G401.6 (cell line): Measurements from ENCODE around the gene SRP68.

ENCODE experiments used
- FAIRE-seq: peaks from 2 replicates; lab custom pipeline; 2012; peaks lifted over from hg19 to GRCh38; lab: Jason Lieb, UNC

Gene SRP68

DNA sequence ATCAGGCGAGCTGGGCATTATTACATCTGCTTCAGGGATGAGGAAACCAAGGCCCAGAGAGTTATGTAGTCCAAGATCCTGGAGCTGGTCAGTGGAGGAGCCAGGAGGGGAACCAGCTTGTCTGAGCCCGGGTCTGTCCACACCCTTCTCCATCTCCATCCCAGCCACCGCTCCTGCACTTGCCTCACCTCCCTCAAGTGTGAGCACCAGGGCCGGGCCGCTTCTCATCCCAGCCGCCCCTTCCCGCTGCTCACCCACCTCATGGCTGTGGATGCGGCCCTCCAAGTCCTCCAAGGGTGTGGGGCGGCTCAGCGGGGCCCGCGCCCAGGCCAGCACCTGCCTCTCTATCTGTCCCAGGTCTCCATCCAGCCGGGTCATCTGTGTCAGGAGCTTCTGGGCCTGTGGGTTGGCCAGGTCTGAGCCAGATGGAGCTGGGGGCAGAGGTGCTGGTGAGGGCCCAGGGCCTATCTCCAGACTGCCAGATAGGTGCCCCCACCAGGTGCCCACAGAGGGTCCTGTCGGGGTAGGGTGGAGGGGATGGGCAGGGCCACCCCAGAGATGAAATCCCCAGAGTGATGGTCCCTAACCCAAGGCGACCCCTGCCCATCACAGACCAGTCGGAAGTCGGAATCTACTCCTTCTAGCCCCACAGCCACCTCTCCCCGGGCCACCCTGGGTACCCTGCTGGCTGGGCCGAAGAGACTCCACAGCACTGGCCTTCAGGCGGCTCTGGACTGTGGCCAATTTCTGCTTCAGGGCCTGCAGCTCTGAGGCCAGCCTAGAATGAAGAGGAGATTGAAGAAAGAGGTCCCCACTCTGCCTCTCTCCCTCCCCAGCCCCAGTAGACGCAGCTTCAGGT, 54.6 kb downstream of the SRP68 start:
- no peak for FAIRE-seq

DNA sequence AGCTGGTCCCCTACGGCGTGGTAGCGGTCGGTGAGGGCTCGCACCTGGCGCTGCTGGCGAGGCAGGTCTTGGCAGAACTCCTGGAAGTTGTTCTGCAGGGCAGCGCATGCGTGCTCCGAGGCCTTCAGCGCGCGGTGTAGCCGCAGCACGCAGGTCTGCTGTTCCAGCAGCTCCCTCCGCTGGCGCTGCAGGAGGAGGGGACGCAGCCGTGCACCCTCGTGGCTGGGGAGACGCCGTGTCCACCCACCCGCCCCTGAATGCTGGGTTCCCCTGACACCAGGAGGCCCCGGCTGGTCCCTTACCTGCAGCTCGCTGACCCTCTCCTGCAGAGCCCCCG, 57.4 kb downstream of the SRP68 start:
- FAIRE-seq, result no peak

DNA sequence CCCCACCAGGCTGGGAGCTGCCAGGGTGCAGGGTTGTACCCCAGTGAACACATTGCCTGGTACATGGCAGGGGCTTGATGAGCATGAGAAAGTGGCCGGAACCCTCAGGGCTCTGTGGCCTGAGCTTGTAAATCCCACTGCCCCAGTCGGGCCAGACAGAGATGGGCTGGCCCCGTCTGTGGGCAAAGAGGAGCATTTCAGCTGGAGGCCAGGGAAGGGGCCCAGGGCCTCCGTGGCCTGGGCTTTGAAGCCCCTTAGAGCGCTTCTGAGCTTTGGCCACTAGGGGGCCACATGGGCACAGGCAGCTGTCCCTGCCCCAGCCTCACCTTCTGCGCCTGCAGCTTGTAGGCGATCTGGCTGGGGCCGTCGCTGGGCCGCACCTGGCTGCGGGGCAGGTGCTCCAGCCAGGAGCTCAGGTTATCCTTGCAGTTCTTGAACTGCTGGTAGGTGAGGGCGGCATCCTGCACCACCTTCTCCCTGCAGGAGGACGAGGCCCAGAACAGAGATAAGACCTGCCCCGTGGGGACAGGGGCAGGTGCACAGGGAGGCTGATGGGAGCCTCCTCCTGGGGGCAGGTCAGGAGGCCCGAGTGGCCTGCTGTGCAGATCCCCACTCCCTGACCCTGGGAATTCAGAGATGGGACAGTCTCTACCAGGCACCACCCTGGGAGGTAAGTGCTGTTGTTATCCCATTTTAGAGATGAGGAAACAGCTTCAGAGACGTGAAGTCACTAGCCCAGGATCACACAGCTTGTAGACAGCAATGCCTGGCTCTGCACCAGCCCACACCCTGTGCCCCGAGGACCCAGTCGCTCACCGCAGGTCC, 58.0 kb downstream of the SRP68 start:
- no peak for FAIRE-seq

DNA sequence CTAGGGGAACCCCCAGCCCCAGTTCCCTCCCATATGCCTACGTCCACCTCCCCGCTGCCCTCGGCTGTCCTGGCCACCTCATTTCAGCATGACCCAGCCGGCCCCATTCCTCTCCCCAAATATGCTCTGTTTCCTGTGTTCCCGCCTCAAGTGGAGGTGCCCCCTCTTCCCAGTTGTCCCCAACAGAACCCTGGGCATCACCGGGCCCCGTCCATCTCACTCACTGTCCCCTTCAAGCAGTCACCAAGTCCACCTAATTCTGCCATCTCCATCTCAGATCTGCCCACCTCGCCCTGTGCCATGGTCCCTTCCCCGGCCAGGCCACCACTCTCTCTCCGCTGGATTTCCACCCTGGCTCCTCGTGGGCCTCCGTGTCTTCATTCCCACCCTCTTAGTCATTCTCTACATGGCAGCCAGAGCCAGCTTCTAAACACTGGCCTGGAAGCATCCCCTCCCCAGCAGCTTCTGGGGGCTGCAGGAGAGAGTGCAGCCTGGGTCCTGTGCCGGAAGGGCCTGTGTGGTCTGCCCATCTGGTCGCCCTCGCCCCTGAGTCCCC, 58.9 kb downstream of the SRP68 start:
- no peak for FAIRE-seq

DNA sequence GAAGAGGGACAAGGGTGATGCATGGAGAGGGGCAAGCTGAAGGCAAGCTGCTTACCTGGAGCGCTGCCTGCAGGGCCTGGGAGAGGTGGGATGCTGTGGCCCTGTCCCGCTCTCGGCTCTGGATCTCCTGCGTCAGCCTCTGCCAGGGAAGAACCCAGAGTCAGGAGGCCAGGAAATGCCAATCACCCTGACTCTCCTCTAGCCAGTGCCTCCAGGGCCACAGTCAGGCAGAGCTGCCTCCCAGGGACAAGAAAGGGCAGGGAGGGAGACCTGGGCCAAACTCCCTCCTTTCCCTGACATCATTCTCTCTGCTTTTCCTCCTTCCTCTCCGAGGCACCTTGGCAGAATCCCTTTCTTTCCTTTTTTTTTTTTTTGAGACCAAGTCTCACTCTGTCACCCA, 60.4 kb downstream of the SRP68 start:
- FAIRE-seq, result no peak

DNA sequence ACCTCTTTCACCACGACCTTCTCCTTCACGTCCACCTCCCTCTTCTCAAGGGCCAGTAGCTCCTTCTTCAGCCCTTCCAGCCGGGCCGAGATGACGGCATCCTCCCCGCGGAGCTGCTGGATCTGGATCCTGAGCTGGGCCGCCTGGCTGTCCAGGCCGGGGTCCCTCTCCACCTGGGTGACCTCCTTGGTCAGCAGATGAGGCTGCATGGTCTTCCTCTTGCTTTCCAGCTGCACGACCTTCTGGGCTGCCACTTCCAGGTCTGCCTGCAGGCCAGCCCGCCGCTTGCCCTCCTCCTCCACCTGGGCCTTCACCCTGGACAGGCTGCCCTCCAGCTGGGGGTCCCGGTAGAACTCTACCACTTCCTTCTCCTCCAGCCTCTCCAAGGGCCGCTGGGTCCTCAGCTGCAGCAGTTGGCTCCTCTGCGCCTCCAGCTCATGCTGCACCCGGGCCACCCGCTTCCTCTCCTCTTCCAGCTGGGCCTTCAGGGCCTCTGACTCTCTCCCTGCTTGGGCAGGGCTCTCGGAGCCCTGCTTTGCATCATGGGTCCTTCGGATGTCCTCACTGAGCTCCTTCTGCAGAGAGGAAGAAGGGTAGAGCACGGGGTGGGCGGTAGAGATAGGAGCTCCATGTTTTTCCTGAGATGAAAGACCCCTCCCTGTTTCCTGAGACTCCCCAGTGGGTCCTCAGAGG, 62.2 kb downstream of the SRP68 start:
- FAIRE-seq, result no peak

DNA sequence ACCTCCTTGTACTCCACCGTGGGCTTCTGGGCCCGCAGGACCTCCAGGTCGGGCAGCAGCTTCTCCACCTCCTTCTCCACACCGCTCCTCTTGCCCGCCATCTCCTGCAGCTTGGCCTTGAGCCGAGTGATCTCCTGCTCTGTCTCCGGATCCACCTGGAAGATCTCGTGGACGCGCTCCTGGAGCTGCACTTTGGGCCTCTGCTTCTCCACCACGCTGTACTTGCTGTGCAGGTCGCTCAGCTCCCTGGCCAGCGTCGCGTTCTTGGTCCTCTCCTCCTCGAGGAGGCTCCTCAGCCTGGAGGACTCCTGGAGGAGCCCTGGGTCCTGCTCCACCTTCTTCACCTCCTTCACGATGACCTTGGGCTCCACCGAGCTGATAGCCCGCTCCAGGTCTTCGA, 62.9 kb downstream of the SRP68 start:
- no peak for FAIRE-seq

DNA sequence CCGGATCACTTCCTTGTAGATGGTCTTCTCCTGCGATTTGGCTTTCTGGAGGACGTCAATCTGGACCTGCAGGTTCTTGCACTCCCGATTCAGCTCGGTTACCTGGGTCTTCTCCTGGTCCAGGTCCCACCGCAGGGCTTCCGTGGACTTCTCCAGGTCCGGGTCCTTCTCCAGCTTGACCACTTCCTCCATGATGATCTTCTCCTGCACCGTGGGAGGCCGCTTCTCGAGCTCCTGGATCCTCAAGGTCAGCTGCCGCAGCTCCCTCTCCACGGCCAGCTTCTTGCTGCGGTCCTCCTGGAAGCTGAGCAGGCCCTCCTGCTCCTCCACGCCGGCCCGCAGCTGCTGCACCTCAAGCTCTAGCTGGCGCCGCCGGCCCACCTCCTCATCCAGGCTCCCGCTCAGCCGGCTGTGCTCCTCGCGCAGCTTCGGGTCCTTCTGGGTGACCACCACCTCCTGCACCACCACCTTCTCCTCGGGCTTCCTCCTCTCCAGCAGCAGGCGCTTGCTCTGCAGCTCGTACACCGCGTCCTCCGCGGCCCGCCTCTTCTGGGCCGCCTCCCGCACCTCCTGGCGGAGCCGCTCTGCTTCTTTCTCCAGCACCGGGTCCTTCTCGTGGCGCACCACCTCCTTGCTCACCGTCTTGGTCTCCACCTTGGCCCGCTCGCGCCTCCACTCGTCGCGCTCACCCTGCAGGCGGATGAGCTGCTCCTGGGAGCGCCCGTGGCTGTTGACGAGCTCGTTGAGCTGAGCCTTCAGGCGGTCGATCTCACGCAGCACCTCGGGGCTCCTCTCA, 63.5 kb downstream of the SRP68 start:
- no peak for FAIRE-seq

DNA sequence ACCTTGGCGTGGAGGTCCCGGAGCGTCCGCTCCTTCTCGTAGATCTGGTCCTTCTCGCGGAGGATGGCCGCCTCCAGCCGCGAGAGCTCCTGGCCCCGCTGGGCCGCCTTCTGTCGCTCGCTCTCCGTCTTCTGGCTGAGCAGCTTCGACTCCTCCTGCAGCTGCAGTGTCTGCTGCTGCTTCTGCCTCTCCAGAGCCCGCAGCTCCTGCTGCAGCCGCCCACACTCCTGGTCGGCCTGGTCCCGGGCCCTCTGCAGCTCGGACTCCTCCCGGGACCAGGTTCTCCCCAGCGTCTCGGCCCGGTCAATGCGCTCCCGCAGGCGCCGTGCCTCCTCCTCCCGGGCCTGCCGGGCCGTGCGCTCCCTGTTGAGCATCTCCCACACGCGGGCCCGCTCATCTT, 64.1 kb downstream of the SRP68 start:
- no peak for FAIRE-seq

DNA sequence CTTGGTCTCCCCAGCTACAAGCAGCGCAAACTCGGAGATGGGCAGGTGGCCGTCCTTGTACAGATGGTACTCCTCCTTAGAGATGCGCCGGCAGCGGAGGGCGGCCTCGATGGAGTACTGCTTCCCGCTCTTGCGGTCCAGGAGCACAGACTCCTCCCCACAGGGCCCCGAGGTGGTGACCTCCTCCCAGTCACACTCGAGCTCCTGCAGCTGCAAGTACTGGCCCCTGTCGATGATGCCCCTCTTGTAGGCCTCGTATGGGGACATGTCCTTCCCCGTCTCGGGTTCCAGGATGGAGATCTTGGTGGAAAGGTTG, 64.5 kb downstream of the SRP68 start:
- FAIRE-seq, result no peak

DNA sequence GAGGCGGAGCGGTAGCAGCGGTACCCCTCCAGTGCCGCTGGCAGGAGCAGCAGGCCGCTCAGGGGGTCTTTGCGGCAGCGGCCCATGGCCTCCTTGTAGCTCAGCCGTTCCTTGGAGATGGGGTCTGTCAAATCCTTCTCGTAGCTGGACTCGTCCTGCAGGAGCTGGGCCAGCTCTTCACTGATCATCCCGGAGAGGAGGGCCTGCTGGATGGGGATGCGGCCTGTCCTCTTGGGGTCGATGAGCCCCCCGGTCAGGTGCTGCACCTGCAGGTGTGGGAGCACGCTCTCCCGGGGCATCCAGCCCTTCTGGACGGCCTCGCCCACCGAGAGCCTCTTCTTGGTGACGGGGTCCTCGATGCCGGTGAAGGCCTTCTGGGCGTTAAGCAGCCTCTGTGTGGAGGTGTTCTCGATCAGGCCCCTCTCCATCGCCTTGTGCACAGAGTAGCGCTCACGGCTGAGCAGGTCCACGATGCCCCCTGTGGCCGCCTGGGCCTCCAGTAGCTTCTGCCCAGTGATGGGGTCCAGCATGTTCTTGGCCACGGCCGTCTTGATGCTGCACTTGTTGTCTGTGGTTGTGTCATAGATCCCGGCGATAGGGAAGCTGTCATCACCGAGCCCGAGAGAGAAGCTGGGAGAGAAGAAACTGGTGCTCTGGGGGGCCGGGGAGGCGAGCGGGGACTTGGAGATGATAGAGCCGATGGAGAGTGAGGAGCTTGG, 65.0 kb downstream of the SRP68 start:
- FAIRE-seq, result no peak

DNA sequence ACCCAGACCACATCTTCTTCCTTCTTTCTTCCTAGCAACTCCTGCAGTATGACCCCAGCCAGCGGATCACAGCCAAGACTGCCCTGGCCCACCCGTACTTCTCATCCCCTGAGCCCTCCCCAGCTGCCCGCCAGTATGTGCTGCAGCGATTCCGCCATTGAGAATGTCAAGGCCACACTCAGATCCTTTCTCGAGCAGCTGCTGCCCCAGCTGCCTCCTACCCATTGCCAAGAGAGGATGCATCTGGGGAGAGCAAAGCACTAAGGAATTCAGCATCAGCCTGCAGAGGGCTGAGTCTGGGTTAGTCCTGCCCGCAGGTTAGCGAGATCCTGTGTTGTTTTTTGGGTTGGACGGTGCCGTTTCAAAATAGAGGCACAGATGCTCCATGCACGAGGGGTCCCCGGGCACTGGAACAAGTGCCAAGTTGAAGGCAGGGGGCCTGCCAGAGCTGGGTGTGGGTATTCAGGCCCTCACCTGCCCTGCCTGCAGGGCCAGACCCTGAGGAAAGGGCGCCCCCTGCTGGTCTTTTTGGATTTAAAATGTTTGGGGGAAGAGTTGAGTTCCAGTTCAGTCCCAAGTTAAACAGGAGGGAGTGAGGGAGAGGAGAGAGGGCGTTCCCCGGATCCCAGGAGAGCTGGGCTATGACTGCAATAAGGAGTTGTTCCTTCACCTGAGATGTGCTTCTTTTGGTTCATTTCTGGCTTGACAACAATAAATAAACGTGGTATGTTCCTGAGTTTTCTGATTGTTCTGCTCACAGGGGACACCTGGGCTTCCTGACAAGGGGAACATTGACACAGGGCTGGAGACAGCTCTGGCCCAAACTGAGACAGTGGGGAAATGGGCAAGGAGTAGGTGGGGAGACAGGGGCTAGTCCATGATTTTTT, 66.8 kb downstream of the SRP68 start:
- peak; percentile 84 for FAIRE-seq

DNA sequence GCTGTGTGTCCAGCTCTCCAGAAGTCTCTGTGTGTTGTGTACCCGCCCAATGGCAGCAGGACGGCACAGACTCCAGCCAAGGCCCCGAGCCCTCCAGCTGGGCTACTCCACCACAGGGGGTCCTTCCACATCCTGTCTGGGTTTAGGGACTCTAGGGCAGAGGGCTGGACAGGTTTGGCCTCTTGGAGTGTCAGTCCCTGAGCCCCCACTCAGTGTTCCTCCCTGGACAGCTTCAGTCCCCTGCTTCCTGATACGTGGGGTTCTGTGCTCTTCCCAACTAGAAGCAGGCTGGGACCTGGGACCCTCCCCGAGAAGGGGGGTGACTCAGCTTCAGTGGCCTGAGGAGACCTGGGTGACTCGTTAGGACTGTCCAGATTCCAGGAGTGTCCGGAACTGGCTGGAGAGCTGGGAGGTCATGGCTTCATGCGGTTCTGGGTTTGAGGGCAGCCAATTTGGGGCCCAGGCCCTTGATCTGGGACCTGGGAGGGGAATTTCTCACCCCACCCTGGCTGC, 67.5 kb downstream of the SRP68 start:
- FAIRE-seq, result no peak

DNA sequence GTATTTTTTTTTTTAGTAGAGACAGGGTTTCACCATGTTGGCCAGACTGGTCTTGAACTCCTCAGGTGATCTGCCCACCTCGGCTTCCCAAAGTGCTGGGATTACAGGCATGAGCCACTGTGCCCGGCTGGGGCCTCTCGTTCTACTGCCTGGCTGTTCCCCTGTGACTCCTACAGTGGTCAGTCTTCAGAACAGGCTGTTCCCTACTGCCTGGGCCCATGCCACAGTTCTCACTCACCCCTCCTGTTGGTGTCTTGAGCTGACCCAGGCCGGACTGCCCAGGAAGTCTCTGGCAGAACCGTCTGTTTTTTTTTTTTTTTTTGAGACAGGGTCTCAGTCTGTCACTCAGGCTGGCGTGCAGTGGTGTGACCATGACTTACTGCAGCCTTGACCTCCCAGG, 68.4 kb downstream of the SRP68 start:
- FAIRE-seq, result no peak

DNA sequence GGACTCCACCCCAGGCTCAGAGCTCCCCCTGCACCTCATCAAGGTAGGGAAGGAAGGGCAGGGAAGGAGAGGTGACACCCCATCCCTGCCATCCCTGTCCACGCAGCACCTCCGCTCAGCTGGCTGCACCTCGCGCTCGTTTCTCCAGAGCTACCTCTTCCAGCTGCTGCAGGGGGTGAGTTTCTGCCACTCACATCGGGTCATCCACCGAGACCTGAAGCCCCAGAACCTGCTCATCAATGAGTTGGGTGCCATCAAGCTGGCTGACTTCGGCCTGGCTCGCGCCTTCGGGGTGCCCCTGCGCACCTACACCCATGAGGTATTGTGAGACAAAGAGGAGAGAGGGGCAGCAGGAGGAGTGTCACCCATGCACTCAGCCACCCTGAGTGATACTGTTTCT, 70.2 kb downstream of the SRP68 start:
- no peak for FAIRE-seq

DNA sequence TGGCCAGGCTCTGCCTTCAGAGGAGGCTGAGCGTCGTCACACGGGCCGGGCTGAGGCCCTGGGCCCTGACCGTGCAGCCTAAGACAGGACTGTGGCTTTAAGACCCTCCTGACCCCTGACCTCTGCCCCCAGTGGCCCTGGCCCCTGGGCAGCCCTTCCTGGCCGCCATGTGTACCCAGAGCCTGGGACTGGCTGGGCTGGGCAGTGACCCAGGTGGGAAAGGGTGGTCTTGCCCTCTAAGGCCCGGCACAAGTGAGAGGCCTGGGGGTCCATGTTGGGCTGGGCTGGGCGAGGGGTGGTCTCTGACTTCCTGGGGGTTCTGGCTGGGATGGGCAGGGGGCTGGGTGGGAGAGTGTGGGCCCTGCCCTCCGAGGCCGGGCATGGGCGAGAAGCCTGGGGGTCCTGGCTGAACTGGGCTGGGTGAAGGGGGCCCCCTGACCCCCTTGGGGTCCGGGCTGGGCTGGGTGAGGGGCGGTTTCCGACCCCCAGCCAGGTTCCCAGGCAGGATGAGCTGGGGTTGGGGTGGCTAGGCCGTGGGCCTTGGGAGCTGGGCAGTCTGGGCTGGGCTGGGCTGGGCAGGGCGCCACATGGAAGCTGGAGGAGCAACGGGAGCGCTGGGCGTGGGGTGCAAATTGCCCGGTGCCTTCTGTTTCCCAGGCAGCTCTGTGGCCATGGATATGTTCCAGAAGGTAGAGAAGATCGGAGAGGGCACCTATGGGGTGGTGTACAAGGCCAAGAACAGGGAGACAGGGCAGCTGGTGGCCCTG, 71.4 kb downstream of the SRP68 start, which contains the start of gene CDK3:
Gene CDK3 (plus strand): TSS at position 101 of the 767 bp plus-strand sequence. CDS start 571 bp downstream, at position 672.
- no peak for FAIRE-seq

DNA sequence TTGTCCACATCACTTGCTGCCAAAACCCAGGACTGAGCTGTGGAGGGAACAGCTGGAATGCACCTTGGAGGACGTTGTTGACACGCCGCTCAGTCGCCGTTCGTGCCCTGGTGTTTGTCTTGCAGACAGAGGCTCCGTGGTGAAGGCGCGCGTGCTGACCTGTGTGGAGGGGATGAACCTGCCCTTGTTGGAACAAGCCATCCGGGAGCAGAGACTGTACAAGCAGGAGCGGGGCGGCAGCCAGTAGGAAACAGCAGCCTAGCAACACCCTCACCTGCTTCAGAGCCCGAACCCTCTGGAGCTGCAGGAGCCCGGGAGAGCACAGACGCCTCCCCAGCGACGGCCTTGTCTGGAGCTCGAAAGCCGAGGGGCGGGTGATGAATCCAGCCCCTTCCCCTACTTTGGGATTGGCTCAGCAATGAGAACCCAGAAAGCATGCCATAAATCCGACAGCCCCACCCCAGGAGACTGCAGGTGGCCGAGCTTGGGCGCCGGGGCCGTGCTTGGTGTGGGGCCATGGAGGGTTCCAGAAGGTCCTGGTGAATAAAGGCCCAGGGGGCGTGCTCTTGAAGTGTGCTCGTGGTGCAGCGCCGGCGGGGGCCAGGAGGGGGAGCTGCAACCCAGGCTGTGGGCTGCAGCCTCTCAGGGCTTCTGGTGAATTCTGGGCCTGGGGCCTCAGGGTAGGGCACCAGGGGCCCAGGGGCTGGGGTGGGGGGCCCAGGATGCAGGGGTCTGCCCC, 72.1 kb downstream of the SRP68 start:
- FAIRE-seq, result no peak

DNA sequence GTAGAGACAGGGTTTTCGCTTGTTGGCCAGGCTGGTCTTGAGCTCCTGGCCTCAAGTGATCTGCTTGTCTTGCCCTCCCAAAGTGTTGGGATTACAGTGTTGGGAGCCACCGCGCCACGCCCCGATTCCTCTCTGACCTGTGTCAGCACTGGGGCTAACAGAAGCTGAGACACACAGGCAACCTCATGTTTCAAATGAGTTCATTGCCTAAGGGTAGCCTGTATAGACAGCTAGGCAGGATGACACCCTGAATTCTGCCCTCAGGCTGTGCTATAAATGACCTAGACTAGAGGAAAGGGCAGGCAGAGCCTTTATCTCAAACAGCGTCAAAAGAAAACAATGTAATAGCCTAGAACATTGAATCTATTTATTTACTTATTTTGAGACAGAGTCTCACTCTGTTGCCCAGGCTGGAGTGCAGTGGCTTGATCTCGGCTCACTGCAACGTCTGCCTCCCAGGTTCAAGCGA, 74.0 kb downstream of the SRP68 start:
- no peak for FAIRE-seq
